Right lobe of liver (tissue), 4 donors: ENCODE data around the gene IL13.

Experiments used
- POLR2A ChIP-seq: fragments of 450-650 bp; IDR thresholded peaks from one replicate; pipeline ENCODE4 v1.6.1; 2017; ENCODE audit warnings: antibody characterized with exemption, mild to moderate bottlenecking
- TF ChIP-seq, protein P1 (sequence below), 4 donors: fragments of 200-600 bp in 3 of 4; fragments of 450-650 bp in 1 of 4; IDR thresholded peaks; one replicate each; pipeline versions ENCODE4 v1.5.1 to v1.8.0; 2016 to 2022; ENCODE audit warnings: antibody characterized with exemption in 4 of 4, mild to moderate bottlenecking in 2 of 4
- donor health status: DM: no; HTN: no; CAD: no.
- donor health status: DM: no; HTN: no; CAD: no.
- donor health status: DM: no; HTN: yes; CAD: no.

DNA sequence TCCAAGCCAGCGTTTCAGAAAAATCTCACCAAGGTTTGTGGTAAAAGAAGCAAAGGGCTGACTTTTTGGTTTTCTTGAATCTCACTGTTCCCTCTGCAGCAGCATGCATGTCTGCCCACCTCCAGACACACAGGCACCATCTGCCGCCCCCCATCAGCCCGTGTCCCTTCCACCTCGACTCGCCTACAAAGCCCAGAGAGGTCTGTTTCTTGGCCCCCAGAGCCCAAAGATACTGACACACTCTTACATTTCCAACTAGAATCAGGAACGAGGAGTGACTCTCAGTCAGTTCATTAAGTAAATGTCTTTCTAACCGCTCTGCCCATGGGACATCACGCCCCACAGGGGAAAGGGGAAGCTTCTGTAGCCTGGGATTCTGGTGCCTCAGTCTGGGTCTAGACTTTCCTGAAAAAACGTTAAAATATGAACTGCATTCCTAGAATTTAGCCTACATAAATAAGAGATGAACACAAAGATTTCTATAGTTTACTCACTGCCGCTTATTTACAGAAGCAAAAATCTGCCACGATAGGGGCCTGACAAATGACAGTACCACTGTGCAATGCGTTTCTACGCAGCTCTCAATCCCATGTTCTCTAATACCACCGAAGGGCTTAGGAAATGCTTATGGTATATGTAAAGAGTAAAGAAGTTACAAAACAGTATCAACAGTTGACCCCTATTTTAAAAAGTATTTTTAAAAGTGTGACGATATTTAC lies 19.9 kb downstream of the IL13 start:
- no peak for TF ChIP-seq POLR2A
- TF ChIP-seq, protein P1, sequence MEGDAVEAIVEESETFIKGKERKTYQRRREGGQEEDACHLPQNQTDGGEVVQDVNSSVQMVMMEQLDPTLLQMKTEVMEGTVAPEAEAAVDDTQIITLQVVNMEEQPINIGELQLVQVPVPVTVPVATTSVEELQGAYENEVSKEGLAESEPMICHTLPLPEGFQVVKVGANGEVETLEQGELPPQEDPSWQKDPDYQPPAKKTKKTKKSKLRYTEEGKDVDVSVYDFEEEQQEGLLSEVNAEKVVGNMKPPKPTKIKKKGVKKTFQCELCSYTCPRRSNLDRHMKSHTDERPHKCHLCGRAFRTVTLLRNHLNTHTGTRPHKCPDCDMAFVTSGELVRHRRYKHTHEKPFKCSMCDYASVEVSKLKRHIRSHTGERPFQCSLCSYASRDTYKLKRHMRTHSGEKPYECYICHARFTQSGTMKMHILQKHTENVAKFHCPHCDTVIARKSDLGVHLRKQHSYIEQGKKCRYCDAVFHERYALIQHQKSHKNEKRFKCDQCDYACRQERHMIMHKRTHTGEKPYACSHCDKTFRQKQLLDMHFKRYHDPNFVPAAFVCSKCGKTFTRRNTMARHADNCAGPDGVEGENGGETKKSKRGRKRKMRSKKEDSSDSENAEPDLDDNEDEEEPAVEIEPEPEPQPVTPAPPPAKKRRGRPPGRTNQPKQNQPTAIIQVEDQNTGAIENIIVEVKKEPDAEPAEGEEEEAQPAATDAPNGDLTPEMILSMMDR (IDR thresholded peaks at IDR 0.05): no peak
